SK-N-MC (cell line): Measurements from ENCODE around the gene PGBD2.

Source experiments
- EZH2 ChIP-seq: fragments of 200-600 bp; sonication (generic); IDR thresholded peaks from one replicate; pipeline ENCODE4 v1.6.1; 2017; ENCODE audit warnings: antibody characterized with exemption
- FOXP2 ChIP-seq: optimal IDR thresholded peaks from 2 replicates; pipeline ENCODE3; 2011; ENCODE audit warnings: mild to moderate bottlenecking, moderate library complexity; ENCODE audit not compliant: insufficient read depth; ENCODE audit errors: extremely low read length, control extremely low read depth
- POLR2AphosphoS5 ChIP-seq: IDR thresholded peaks from 2 replicates; pipeline ENCODE4 v1.6.1; 2012; ENCODE audit warnings: mild to moderate bottlenecking, low read depth, low read length, borderline replicate concordance

- TF ChIP-seq POLR2AphosphoS5 (no peak), EZH2 (no peak), FOXP2 (no peak)
Measured at GRCh38 chr1:248881261-248881660, 24.8 kb upstream of the PGBD2 start.
